Heart right ventricle (tissue), 16 donors: ENCODE results near the gene ABCA4. TPM values are rescaled to one million over a fixed set of nuclear protein-coding genes. Genes with fewer than 3 reads are reported as not detected.

ENCODE experiments used
- ATAC-seq, 8 donors: fragments of 200-7000 bp; cut with Tn5 transposase; one replicate each; pipeline ENCODE4 v1.9.1; 2020; ENCODE audit warnings: mild to moderate bottlenecking in 8 of 8, moderate library complexity in 8 of 8, moderate number of reproducible peaks in 1 of 8
- DNase-seq, 2 donors: peaks; one replicate each; pipeline ENCODE4 v3.0.0-alpha.2; 2020
- H3K27ac ChIP-seq, 10 donors: fragments of 200-600 bp; sonication (generic) in 2 of 10; one replicate each; pipeline versions ENCODE4 v1.5.0 to v1.8.0; 2020 to 2022; ENCODE audit warnings: mild to moderate bottlenecking in 3 of 10
- H3K27me3 ChIP-seq, 7 donors: fragments of 200-600 bp; one replicate each; pipeline ENCODE4 v1.8.0; 2021 to 2022; ENCODE audit warnings: mild to moderate bottlenecking in 2 of 7
- H3K36me3 ChIP-seq, 9 donors: fragments of 200-600 bp; sonication (generic) in 1 of 9; one replicate each; pipeline versions ENCODE4 v1.5.0 to v1.8.0; 2020 to 2022; ENCODE audit warnings: mild to moderate bottlenecking in 2 of 9
- H3K4me1 ChIP-seq, 9 donors: fragments of 200-600 bp; sonication (generic) in 1 of 9; one replicate each; pipeline versions ENCODE4 v1.5.0 to v1.8.0; 2020 to 2022; ENCODE audit warnings: mild to moderate bottlenecking in 4 of 9
- H3K4me3 ChIP-seq, 10 donors: fragments of 200-600 bp; sonication (generic) in 2 of 10; one replicate each; pipeline versions ENCODE4 v1.5.0 to v1.8.0; 2020 to 2022; ENCODE audit warnings: mild to moderate bottlenecking in 7 of 10, moderate library complexity in 2 of 10
- H3K9me3 ChIP-seq, 11 donors: fragments of 200-600 bp in 10 of 11; sonication (generic) in 2 of 11; one replicate each; pipeline versions ENCODE4 v1.5.0 to v1.8.0; 2013 to 2022; ENCODE audit warnings: mild to moderate bottlenecking in 2 of 11, control low read depth in 1 of 11, moderate library complexity in 1 of 11
- CTCF ChIP-seq, 9 donors: fragments of 200-600 bp; sonication (generic) in 2 of 9; IDR thresholded peaks; one replicate each; pipeline versions ENCODE4 v1.5.0 to v1.8.0; 2021 to 2022; ENCODE audit warnings: antibody characterized with exemption in 9 of 9, mild to moderate bottlenecking in 5 of 9, moderate library complexity in 1 of 9
- WGBS, 2 donors: extraction: QIAGEN DNeasy Blood & Tissue Kit; methylation state at CpG; one replicate each; pipeline ENCODE4 v1.1.7; 2013; ENCODE audit warnings: inconsistent platforms in 1 of 2; 5-methylcytosine and 5-hydroxymethylcytosine counted together
- intact Hi-C, 10 donors: fragments of 100-400 bp; cut with DNase I; formaldehyde crosslinking; loops; one replicate each; pipeline versions ENCODE4 v1.11.1 to v1.14.2; 2022
- polyA plus RNA-seq, 2 donors: library from polyadenylated mRNA; stranded (reverse); fragments of 200-250 nt; gene quantifications; one replicate each; pipeline ENCODE4 v1.2.3, GENCODE V29; 2013
- total RNA-seq, 10 donors: library from RNA; stranded (reverse); fragmentation: NEBNext Ultra II Directional in 3 of 10; extraction: Animal tissue kit (Norgen Biotek cat#: 25700) in 3 of 10; gene quantifications; one replicate each; pipeline versions ENCODE4 v1.2.1 to v1.2.4, GENCODE V29; 2021 to 2023
- donor health status: Arrhythmogenic right ventricular cardiomyopathy.
- donor health status: ischemic (EF 13 %, LVEDD 7.1; RV severe dilation, severe dysfunction).
- donor health status: healthy with polysubstance abuse.
- donor health status: DM: no; HTN: yes; CAD: no.
- donor health status: DM: no; HTN: no; CAD: no.
- donor health status: ischemic (EF 25% LVEDD 6.9; RV normal size, moderate dysfunction).
- donor health status: ischemic (EF 25% LVEDD 5.7; RV mildly dilated, moderate dysfunction).
- donor health status: healthy.
- donor health status: DM: yes; HTN: yes; CAD: no.
- donor health status: Ischemic cardiomyopathy.
- donor health status: ischemic (EF 35%, LVEDD 5.7; RV mildly dilated, moderate dysfunction).
- donor health status: nonischemic (EF 11% LVEDD 7.7; RV severe dilation, severe dysfunction).
- donor health status: DM: yes; HTN: yes; CAD: no.
- donor health status: PGD.
- donor health status: ischemic (EF 29% LVEDD 5.4; RV normal size, mild dysfunction).
- donor health status: nonischemic (EF 23%, LVEDD 6.1; RV moderate dilation, normal function).

The ABCA4 gene
- total and polyA plus RNA-seq, 12 donors: 0.05 to 0.66 (median 0.21) TPM

- peaks cover 3 to 37% (median 9%) of the 10 kb centered on the region in 9 donors for H3K4me1 ChIP-seq
- 86 to 98% methylated on average over 7 of the region's 7 CpGs for WGBS, 2 donors
- no peaks in the 10 kb centered on the region for H3K36me3 ChIP-seq
- ATAC-seq: no peak
- H3K4me3 ChIP-seq: no peak overlapping the region
- no peak for TF ChIP-seq CTCF (IDR thresholded peaks at IDR 0.05)
- H3K27ac ChIP-seq: peak overlapping the region in 1 of 10 donors; percentile 76
- H3K9me3 ChIP-seq: no peaks in the 10 kb centered on the region
- no peak for DNase-seq
- peaks cover 0 to 58% (median 0%) of the 10 kb centered on the region in 7 donors for H3K27me3 ChIP-seq
- intact Hi-C loops: no loop called here
Observed at GRCh38 chr1:94118471-94118870, 2.5 kb downstream of the ABCA4 start.

- no peaks in the 10 kb centered on the region for H3K9me3 ChIP-seq
- H3K36me3 ChIP-seq: no peaks in the 10 kb centered on the region
- H3K4me1 ChIP-seq: peaks cover 3 to 37% (median 9%) of the 10 kb centered on the region in 9 donors
- no peak overlapping the region for H3K4me3 ChIP-seq
- H3K27ac ChIP-seq: peak overlapping the region in 2 of 10 donors; percentile 32 to 76
- H3K27me3 ChIP-seq: peaks cover 0 to 62% (median 0%) of the 10 kb centered on the region in 7 donors
- DNase-seq (no peak), ATAC-seq (peak in 1 of 8 donors; percentile 30)
- TF ChIP-seq CTCF (IDR thresholded peaks at IDR 0.05): no peak
- 86 to 91% methylated on average over 7 of the region's 7 CpGs for WGBS, 2 donors
- intact Hi-C loops: no loop called here
Observed at GRCh38 chr1:94118013-94118412, 2.9 kb downstream of the ABCA4 start.

GRCh38 chr1:94117259-94117851 is 3.6 kb downstream of the ABCA4 start:
- no peak for TF ChIP-seq CTCF (IDR thresholded peaks at IDR 0.05)
- peaks cover 3 to 37% (median 9%) of the 10 kb centered on the region in 9 donors for H3K4me1 ChIP-seq
- H3K36me3 ChIP-seq: no peaks in the 10 kb centered on the region
- intact Hi-C loops: no loop called here
- WGBS, 2 donors: 76 to 79% methylated on average over 14 of the region's 14 CpGs
- H3K27ac ChIP-seq: peak overlapping the region in 8 of 10 donors; percentile 10 to 76 (median 26)
- DNase-seq (no peak), ATAC-seq (no peak)
- H3K4me3 ChIP-seq: no peak overlapping the region
- H3K27me3 ChIP-seq: peaks cover 0 to 69% (median 0%) of the 10 kb centered on the region in 7 donors
- H3K9me3 ChIP-seq: no peaks in the 10 kb centered on the region

GRCh38 chr1:94115900-94116436 is 5.0 kb downstream of the ABCA4 start:
- intact Hi-C loops: loop anchor here in 1 of 10 donors (1.0 kb wide), 1 partner anchor 47 kb away; no protein-coding TSS in a partner anchor
- no peaks in the 10 kb centered on the region for H3K9me3 ChIP-seq
- ATAC-seq: no peak
- peaks cover 3 to 37% (median 9%) of the 10 kb centered on the region in 9 donors for H3K4me1 ChIP-seq
- 87 to 89% methylated on average over 6 of the region's 6 CpGs for WGBS, 2 donors
- H3K4me3 ChIP-seq: no peak overlapping the region
- H3K36me3 ChIP-seq: no peaks in the 10 kb centered on the region
- peak overlapping the region in 4 of 10 donors; percentile 10 to 76 (median 31) for H3K27ac ChIP-seq
- no peak for DNase-seq
- peaks cover 0 to 70% (median 0%) of the 10 kb centered on the region in 7 donors for H3K27me3 ChIP-seq
- no peak for TF ChIP-seq CTCF (IDR thresholded peaks at IDR 0.05)
